Measurements from ENCODE around the gene BCHE. TPM values are rescaled to one million over a fixed set of nuclear protein-coding genes. Genes with fewer than 3 reads are reported as not detected.

The BCHE gene
- total RNA-seq, 1 donor from 2014 or later, result 36.5 TPM

- peak in 1 of 2 donors; percentile 1 for DNase-seq (ENCODE audit: low read depth in 2 of 2)
Measured at GRCh38 chr3:165753560-165753959, 83.7 kb downstream of the BCHE start.

- no peak for DNase-seq (ENCODE audit: low read depth in 2 of 2)
Measured at GRCh38 chr3:165751637-165752036, 85.6 kb downstream of the BCHE start.

- no peak for DNase-seq (ENCODE audit: low read depth in 2 of 2)
Measured at GRCh38 chr3:165749821-165750220, 87.4 kb downstream of the BCHE start.

- no peak for DNase-seq (ENCODE audit: low read depth in 2 of 2)
Measured at GRCh38 chr3:165749241-165749640, 88.0 kb downstream of the BCHE start.

- no peak for DNase-seq (ENCODE audit: low read depth in 2 of 2)
Measured at GRCh38 chr3:165748094-165748493, 89.1 kb downstream of the BCHE start.

GRCh38 chr3:165746874-165747273, 90.3 kb downstream of the BCHE start:
- DNase-seq (ENCODE audit: low read depth in 2 of 2), result no peak

GRCh38 chr3:165744025-165744424, 93.2 kb downstream of the BCHE start:
- DNase-seq (ENCODE audit: low read depth in 2 of 2), result no peak

- DNase-seq (ENCODE audit: low read depth in 2 of 2), result no peak
Measured at GRCh38 chr3:165742351-165742750, 94.9 kb downstream of the BCHE start.

GRCh38 chr3:165729756-165730155, 107.5 kb downstream of the BCHE start:
- no peak for DNase-seq (ENCODE audit: low read depth in 2 of 2)

- DNase-seq (ENCODE audit: low read depth in 2 of 2), result no peak
Measured at GRCh38 chr3:165728924-165729323, 108.3 kb downstream of the BCHE start.

GRCh38 chr3:165725296-165725695, 111.9 kb downstream of the BCHE start:
- DNase-seq (ENCODE audit: low read depth in 2 of 2), result no peak

All from lung microvascular endothelial cell (primary cell).